ENCODE results near the gene MTG2.

The MTG2 gene

DNA sequence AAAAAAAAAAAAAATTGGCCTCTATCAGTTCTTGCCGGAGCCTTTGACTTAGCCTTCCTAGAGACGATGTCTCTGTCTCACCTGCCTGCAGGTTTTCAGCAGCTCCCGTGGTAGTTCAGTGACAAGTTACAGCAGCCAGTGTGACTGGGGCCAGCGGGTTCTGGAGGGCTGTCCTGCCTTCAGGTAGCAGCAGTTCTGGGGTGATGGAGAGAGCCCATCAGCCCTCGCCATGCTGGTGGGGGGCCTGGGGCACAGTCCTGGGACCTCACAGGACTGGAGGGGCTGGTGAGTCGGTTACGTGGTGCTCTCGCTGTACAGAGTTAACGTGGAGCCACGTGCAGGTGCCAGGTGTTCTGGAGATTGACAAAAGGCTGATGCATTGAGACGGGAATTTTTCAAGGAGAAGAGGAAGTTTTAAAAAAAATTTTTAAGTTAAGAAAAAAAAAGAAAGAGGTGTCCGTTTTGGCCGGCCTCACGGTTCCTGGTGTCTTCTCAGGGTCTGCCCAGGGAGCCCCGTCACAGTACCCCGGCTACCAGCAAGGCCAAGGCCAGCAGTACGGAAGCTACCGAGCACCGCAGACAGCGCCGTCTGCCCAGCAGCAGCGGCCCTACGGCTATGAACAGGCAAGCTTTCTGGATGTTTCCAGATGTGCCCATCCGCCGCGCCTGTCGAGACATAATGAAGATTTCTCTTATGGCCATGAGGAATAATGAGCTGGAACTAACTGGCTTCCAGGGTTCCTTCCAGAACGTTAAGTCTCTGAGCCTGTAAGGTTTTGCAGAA lies 8.6 kb upstream of the MTG2 start:
- no peak for DNase-seq
- intact Hi-C loops (cut with DNase I): no loop called here

GRCh38 chr20:62174870-62175624 lies 7.8 kb upstream of the MTG2 start:
- intact Hi-C loops (cut with DNase I): no loop called here
- DNase-seq: no peak

DNA sequence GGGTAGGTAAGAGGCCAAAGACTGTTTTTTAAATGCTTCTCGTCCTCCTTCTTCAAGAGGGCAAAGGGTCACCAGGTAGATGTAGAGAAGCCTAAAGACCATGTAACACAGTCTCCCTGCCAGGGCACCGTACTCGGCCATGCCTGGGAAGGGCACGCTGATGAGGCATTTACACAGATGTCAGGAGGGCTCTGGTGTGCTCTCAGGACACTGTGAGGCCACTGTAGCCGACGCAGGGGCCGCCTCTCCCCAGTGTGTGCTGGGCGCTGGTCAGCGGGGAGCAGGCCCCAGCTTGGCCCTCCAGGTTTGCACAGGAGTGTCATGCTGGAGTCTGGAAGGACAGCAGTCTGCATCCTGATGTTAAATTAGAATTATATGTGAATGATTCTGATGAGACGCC lies 7.1 kb upstream of the MTG2 start:
- DNase-seq: no peak
- intact Hi-C loops (cut with DNase I): no loop called here

GRCh38 chr20:62176866-62177265 lies 6.0 kb upstream of the MTG2 start:
- no peak for DNase-seq
- intact Hi-C loops (cut with DNase I): no loop called here

DNA sequence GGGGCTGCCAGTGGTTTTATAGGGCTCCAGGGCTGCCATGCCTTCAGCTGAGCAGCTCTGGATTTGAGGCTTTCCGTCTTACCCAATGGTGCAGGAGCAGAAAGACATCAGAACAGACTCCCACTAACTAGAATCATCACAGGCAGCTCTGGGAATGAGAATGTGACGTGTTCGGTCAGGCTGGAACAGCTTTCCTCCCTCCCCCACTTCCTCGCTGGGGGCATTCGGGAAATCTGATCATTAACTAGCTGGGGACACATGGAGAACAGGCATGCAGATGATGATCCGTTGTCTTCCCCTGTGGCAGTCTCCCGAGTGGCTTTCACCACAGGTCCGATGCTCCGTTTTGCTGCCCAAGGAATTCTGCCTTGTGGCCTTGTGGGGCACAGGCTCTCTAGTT lies 5.5 kb upstream of the MTG2 start:
- intact Hi-C loops (cut with DNase I): no loop called here

GRCh38 chr20:62178316-62179161 lies 4.3 kb upstream of the MTG2 start:
- intact Hi-C loops (cut with DNase I): no loop called here
- no peak for DNase-seq

More for the DNA sequence above, 5.5 kb upstream of the MTG2 start:
- no peak for DNase-seq

DNA sequence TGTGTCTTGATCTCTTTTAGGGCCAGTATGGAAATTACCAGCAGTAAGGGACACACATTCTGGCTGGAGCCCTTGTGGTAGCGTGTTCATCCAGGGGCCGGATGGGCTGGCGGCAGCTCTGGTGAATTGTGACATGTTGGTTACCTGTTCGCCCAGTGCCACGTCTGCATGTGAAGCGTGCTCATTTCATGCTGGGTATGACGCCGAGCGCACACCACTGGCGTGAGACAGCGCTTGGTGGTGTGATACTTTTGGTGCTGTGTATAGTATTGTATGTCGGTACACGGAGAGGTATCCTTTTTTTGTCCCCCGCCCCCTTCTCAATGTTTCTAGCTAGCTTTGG lies 3.7 kb upstream of the MTG2 start:
- DNase-seq: no peak
- intact Hi-C loops (cut with DNase I): no loop called here

DNA sequence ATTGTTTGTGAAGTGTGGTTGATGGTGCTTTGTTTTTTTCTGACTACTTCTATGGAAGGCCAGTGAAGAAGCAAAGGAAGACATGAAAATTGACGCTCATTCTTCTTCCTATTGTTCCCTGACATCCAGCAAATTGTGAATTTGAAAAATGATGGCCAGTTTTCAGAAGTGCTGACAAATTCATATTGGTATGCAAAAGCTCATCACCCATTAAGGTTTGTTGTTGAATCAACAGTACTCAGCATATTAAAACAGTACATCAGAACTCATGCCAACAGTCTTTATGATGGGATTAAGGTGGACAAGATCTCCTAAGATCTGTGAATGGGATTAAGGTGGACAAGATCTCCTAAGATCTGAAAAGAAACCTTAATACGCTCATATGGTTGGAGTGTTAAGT lies 1.0 kb upstream of the MTG2 start:
- intact Hi-C loops (cut with DNase I): loop anchor here (10.0 kb wide), 1 partner anchor 203 kb away; the partner anchor contains the start of gene RPS21
- DNase-seq: no peak

- no peak for DNase-seq
- intact Hi-C loops (cut with DNase I): loop anchor here (10.0 kb wide), 1 partner anchor 201 kb away; the partner anchor contains the start of gene RPS21
These were observed 756 bp downstream of the MTG2 start for GRCh38 chr20:62183426-62184142.

DNA sequence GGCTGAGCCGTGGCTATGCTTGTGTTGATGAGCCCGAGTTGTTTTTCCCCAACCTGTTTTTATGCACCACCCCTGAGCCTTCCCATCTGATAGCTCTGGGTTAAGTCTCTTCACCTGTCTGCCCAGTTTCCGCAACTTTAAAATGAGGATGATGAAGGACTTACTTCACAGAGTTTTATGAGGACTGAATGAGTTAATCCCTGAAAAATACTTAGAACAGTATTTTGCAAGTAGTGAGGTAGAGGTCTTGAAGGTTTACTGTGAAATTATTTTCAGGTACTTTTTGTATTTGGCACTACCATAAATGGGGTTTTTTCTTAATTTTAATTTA lies 3.2 kb downstream of the MTG2 start:
- intact Hi-C loops (cut with DNase I): loop anchor here (10.0 kb wide), 1 partner anchor 199 kb away; the partner anchor contains the start of gene RPS21
- DNase-seq: no peak

DNA sequence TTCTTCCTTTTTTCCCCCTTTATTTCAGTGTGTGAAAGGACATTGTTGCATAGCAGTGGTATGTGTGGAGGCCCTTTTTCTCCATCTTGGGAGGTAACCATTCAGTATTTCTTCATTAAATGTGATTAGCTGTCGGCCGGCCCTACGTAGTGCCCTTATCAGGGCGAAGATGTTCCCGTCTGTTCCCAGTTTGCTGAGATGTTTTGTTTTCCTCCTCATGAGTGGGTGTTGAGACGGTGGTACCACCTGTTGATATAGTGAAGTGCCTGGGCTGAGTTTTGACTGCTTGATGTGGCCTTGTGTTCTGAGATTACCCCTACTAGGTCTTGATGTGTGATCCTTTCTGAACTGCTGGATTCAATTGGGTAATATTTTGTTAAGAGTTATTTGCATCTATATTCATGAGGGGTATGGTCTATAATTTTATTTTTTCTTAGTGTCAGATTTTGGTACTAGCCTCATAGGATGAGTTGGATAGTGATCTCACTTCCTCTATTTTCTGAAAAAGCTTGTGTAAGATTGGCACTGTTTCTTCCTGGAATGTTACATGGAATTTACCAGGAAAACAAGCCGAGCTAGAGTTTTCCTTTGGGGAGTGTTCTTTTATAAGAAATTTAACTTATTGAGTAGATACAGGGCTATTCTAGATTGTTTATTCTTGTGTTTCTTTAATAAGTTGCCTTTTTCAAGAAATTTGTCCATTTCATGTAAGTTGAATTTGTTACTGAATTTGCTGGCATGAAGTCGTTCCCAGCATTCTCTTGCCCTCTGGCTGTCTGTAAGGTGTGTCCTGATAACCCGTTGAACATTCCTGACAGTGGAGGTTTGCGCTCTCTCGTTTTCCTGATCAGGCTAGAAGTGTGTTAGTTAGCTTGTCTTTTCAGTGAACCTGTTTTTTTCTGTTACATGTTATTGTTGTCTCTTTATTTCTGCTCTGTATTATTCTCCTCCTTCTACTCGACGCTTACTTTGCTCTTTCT lies 4.3 kb downstream of the MTG2 start:
- intact Hi-C loops (cut with DNase I): loop anchor here (10.0 kb wide), 1 partner anchor 198 kb away; the partner anchor contains the start of gene RPS21
- no peak for DNase-seq

DNA sequence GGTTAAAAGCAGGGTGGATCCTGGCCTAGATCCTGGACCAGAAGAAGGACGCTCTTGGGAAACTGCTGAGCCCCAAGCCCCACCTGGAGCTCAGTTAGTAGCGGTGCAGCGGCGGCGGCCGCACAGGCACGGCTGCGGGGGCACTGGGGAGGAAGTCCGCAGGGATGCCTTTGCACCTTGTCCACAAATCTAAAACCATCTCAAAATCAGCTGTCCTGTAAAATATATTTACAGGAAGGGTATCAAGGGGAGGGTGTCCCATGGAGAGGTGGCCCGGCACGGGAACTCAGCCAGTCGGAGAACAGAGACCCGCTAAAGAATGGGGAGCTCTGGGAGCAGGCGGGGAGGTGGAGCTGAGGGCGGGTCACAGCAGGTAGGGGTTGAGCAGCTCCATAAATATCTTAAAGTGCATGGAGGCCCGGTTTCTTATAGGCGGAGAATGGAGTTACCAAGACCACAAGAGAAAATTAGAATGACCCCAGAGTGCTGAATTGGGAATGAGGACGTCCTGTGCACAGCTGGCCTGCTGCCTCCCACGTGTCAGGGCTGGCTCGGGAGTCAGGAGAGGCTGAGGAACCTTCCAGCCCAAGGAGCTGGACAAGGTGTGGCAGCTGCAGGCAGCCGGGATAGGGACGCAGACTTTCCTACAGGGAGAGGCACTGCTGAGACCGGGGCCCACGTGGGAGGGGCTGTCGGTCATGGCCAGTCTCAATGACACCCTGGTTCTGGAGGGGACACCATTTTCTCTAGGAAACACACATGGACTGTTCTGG lies 8.0 kb downstream of the MTG2 start:
- DNase-seq: no peak
- intact Hi-C loops (cut with DNase I): no loop called here

GRCh38 chr20:62191781-62192559 lies 9.1 kb downstream of the MTG2 start:
- DNase-seq: peak in 2 of 42 donors; percentile 8 to 32
- intact Hi-C loops (cut with DNase I): no loop called here

- peak in 1 of 42 donors; percentile 21 for DNase-seq
- intact Hi-C loops (cut with DNase I): no loop called here
These were observed 9.8 kb downstream of the MTG2 start for GRCh38 chr20:62192635-62193034.

- intact Hi-C loops (cut with DNase I): no loop called here
- peak in 1 of 42 donors; percentile 30 for DNase-seq
These were observed 10.5 kb downstream of the MTG2 start for GRCh38 chr20:62193079-62194025.

Measured in head of caudate nucleus (tissue), 42 donors.